Activated naive CD4-positive, alpha-beta T cell treated with Interleukin-2 at 50 U/mL for 16 hours (primary cell): ENCODE results near the gene COA8.
A peak's percentile ranks its signal among the peaks of the same experiment; 100 is the strongest.

ENCODE experiments used
- DNase-seq: peaks from one replicate; pipeline ENCODE4 v3.0.0-alpha.2; 2020

Gene COA8

GRCh38 chr14:103627073-103628025 lies 64.6 kb downstream of the COA8 start:
- no peak for DNase-seq

- peak; percentile 15 for DNase-seq
Observed at GRCh38 chr14:103628221-103628683, 65.5 kb downstream of the COA8 start.

DNA sequence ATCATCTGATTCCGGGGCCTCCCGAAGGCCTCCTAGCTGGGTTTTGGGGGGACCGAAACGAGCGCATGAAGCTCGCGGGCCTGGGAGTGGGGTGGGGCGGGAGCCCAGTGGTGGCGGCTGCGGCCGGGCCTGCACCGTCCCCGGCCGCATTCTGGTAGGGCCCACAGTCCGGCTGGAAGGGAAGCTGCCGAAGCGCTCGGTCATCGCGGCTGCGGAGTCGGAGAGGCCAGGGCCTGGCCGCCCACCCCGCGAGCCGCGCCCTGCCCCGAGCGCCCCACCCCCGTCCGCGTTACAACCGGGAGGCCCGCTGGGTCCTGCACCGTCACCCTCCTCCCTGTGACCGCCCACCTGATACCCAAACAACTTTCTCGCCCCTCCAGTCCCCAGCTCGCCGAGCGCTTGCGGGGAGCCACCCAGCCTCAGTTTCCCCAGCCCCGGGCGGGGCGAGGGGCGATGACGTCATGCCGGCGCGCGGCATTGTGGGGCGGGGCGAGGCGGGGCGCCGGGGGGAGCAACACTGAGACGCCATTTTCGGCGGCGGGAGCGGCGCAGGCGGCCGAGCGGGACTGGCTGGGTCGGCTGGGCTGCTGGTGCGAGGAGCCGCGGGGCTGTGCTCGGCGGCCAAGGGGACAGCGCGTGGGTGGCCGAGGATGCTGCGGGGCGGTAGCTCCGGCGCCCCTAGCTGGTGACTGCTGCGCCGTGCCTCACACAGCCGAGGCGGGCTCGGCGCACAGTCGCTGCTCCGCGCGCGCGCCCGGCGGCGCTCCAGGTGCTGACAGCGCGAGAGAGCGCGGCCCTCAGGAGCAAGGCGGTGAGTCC lies 66.1 kb downstream of the COA8 start, which contains the start of gene KLC1:
Gene KLC1, plus strand, starts transcription at position 528 of the 819 bp plus-strand sequence. CDS start 25,354 bp downstream, outside the sequence.
- peak; percentile 87 for DNase-seq

GRCh38 chr14:103629503-103630121 lies 66.9 kb downstream of the COA8 start:
- peak; percentile 53 for DNase-seq

DNA sequence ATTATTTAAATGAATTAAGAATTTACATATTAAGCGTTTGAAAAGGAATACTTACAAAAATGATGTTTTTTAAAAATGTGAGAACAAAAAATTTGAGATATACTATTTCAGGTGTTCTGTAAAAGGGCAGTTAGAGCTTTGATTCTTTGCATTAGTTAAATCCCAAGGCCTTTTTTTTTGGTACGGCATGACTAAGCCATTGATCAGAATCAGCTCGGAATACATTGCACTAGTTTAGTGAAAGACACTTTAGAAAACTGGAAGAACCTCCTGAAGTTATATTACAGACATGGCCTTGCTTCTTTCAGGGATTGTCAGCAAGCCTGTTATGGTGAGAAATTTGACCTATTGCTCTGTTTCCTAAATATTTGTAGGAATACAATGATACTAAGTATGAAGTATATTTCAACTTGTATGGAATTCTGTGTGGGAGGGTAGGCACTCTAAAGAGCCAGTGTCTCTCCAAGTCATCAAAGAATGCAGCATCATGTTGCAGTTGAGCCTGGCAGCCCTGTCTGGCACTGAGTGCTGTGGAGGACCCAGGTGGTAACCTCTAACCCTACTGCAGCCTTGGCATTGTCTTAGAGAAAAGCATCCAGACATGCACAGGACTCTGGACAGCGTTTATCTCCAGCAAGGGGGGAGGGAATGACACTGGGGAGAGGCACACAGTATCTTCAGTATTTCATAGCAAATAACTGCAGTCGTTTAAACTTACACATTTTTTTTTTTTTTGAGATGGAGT lies 67.8 kb downstream of the COA8 start:
- no peak for DNase-seq

- no peak for DNase-seq
Observed at GRCh38 chr14:103633391-103633790, 70.6 kb downstream of the COA8 start.

DNA sequence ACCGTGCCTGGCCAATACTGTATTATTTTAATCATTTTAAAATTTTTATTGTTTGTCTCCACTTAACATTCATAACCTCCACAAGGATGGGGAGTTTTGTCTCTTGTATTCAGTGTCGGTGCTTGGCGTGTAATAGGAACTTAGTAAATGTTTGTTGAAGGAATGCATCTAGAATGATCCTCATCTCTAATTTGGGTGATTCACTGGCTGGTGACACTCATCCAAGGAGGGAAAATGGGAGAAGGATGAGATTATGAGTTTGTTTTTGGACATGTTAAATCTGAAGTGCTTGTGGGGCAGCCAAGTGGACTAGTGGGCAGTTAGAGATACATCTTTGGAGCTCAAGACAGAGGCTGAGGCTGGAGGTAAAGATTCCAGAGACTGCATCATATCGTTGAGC lies 71.4 kb downstream of the COA8 start:
- no peak for DNase-seq

- DNase-seq, result peak; percentile 14
Observed at GRCh38 chr14:103638594-103638993, 75.8 kb downstream of the COA8 start.
